ENCODE data around the gene IRGC. TPM values are rescaled to one million over a fixed set of nuclear protein-coding genes. Genes with fewer than 3 reads are reported as not detected.

Gene IRGC
- total RNA-seq, 1 experiment from 2014 or later: not detected

- no CpG with 5 or more reads among the region's 5 CpGs for WGBS (ENCODE audit: extremely low coverage, insufficient read length, low lambda C conversion rate)
- H3K36me3 Mint-ChIP-seq (ENCODE audit: insufficient read depth in 1 of 3, low read depth in 3 of 3): peaks cover 0 to 2% (median 0%) of the 10 kb centered on the region in 3 experiments; a peak in 1 of 7 replicates
Measured at GRCh38 chr19:43694553-43694952, 21.3 kb upstream of the IRGC start.

More at GRCh38 chr19:43694553-43694952, 21.3 kb upstream of the IRGC start:
- H3K4me2 ChIP-seq (ENCODE audit: insufficient read depth, insufficient read length, low read length): no peak overlapping the region
- no peak overlapping the region for H3K4ac ChIP-seq (ENCODE audit: low read depth, low read length)
- H3K4me1 Mint-ChIP-seq: peaks cover 0 to 2% of the 10 kb centered on the region in 2 experiments; a peak in 2 of 4 replicates
- H2AK5ac ChIP-seq (ENCODE audit: insufficient read length, low read length): no peak overlapping the region
- H3K4me1 ChIP-seq (ENCODE audit: insufficient read depth, low read length): no peaks in the 10 kb centered on the region
- H3K27ac ChIP-seq (ENCODE audit: insufficient read length, low read depth, low read length): no peak overlapping the region
- H3K4me3 Mint-ChIP-seq: no peak overlapping the region
- H2BK120ac ChIP-seq (ENCODE audit: low read depth, low read length, poor library complexity, severe bottlenecking): no peak overlapping the region
- no peak overlapping the region for H3K9ac ChIP-seq (ENCODE audit: extremely low read depth, insufficient read length, low read length)
- H4K91ac ChIP-seq (ENCODE audit: insufficient read length, low read depth, low read length): no peak overlapping the region
- H2BK5ac ChIP-seq (ENCODE audit: insufficient read length, low read length): no peak overlapping the region
- H3K9me3 Mint-ChIP-seq: peaks cover 6 to 24% of the 10 kb centered on the region in 2 experiments; a peak in 4 of 5 replicates
- no peak overlapping the region for H2BK15ac ChIP-seq (ENCODE audit: low read depth, low read length)
- H3K27ac Mint-ChIP-seq: no peak overlapping the region; a peak in 1 of 7 replicates
- no peak for TF ChIP-seq CTCF (conservative IDR thresholded peaks at IDR 0.05)
- H3K27me3 Mint-ChIP-seq (ENCODE audit: low read depth): peaks cover 50% of the 10 kb centered on the region
- H4K5ac ChIP-seq (ENCODE audit: insufficient read length, low read depth, low read length): no peak overlapping the region
- H3K18ac ChIP-seq (ENCODE audit: insufficient read length, low read depth, low read length): no peak overlapping the region
- H3T11ph ChIP-seq (ENCODE audit: low read length): no peak overlapping the region
- H2AFZ ChIP-seq (ENCODE audit: low read length): no peak overlapping the region
- H3K23me2 ChIP-seq (ENCODE audit: insufficient read length, low read depth, low read length, poor library complexity, severe bottlenecking): no peaks in the 10 kb centered on the region
- no peaks in the 10 kb centered on the region for H3K79me2 ChIP-seq (ENCODE audit: insufficient read depth, low read length)
- no peak for DNase-seq
- no peaks in the 10 kb centered on the region for H3K27me3 ChIP-seq (ENCODE audit: insufficient read depth, low read length)
- H4K20me1 ChIP-seq (ENCODE audit: control insufficient read depth, insufficient read depth, insufficient read length): no peaks in the 10 kb centered on the region
- no peak overlapping the region for H3K56ac ChIP-seq (ENCODE audit: insufficient read length, low read depth, low read length)
- no peak overlapping the region for H3K23ac ChIP-seq (ENCODE audit: insufficient read length, low read depth, low read length)
- no peak overlapping the region for H2BK12ac ChIP-seq (ENCODE audit: insufficient read length, low read depth, low read length)
- no peaks in the 10 kb centered on the region for H3K9me3 ChIP-seq (ENCODE audit: control insufficient read depth, low read depth, low read length)
- no peak overlapping the region for H2BK20ac ChIP-seq (ENCODE audit: low read depth, low read length, poor library complexity, severe bottlenecking)
- no peaks in the 10 kb centered on the region for H3K79me1 ChIP-seq (ENCODE audit: insufficient read depth, low read depth, low read length, poor library complexity, severe bottlenecking)
- H4K8ac ChIP-seq (replicated peaks; ENCODE audit: insufficient read length, low read depth, low read length): no peak overlapping the region
- H3K14ac ChIP-seq (ENCODE audit: insufficient read depth, low read length): no peak overlapping the region

All from H9 (cell line).